ENCODE measurements around the gene CCDC191.

- TF ChIP-seq ZNF274 (IDR thresholded peaks at IDR 0.05; ENCODE audit: low read depth, low read length) = no peak
- TF ChIP-seq YY1 (IDR thresholded peaks at IDR 0.05; ENCODE audit: insufficient read depth, insufficient read length) = no peak
These were observed 23.9 kb upstream of the CCDC191 start for GRCh38 chr3:114080201-114080600.

Data from NT2/D1 (cell line).